A549 treated with RU486 at 1 μM for 4 hours (cell line): ENCODE results near the gene ROR1. TPM values are rescaled to one million over a fixed set of nuclear protein-coding genes. Genes with fewer than 3 reads are reported as not detected.

Experiments used
- total RNA-seq: library from RNA; stranded (reverse); fragments of 200-300 nt; extraction: Qiagen RNA extraction; gene quantifications from 5 replicates; pipeline ENCODE4 v1.2.3, GENCODE V29; 2022; ENCODE audit warnings: low read depth

The ROR1 gene
- total RNA-seq: 8.0 to 12.9 TPM (median 10.7 TPM) in 5 replicates

GRCh38 chr1:63773815-63774616, at the start of gene ROR1:
TSS of gene ROR1 (plus strand) at chr1:63774017.

GRCh38 chr1:64203420-64203819, 429.6 kb downstream of the ROR1 start, which contains the start of gene UBE2U:
TSS of gene UBE2U (plus strand) at chr1:64203623. CDS start at chr1:64204051, 428 bp downstream.

Other genes starting within 250 kb of the ROR1 start
- 34.0 to 43.7 TPM (median 42.4 TPM) in 5 replicates for gene PGM1, start 180.6 kb upstream of the ROR1 start, total RNA-seq